ENCODE data around the gene EEF2K.

Gene EEF2K

GRCh38 chr16:22326771-22327445 is 120.8 kb downstream of the EEF2K start:
- TF ChIP-seq, protein P1, sequence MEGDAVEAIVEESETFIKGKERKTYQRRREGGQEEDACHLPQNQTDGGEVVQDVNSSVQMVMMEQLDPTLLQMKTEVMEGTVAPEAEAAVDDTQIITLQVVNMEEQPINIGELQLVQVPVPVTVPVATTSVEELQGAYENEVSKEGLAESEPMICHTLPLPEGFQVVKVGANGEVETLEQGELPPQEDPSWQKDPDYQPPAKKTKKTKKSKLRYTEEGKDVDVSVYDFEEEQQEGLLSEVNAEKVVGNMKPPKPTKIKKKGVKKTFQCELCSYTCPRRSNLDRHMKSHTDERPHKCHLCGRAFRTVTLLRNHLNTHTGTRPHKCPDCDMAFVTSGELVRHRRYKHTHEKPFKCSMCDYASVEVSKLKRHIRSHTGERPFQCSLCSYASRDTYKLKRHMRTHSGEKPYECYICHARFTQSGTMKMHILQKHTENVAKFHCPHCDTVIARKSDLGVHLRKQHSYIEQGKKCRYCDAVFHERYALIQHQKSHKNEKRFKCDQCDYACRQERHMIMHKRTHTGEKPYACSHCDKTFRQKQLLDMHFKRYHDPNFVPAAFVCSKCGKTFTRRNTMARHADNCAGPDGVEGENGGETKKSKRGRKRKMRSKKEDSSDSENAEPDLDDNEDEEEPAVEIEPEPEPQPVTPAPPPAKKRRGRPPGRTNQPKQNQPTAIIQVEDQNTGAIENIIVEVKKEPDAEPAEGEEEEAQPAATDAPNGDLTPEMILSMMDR (IDR thresholded peaks at IDR 0.05; ENCODE audit: insufficient read depth, missing control alignments), result no peak
- DNase-seq (ENCODE audit: insufficient read length, low spot score) (no peak), FAIRE-seq (no peak)

- DNase-seq (ENCODE audit: insufficient read length, low spot score), result no peak
- no peak for FAIRE-seq
- TF ChIP-seq, protein P1 (IDR thresholded peaks at IDR 0.05; ENCODE audit: insufficient read depth, missing control alignments), result no peak
Observed at GRCh38 chr16:22327446-22327775, 121.3 kb downstream of the EEF2K start.

- FAIRE-seq, result no peak
- no peak for DNase-seq (ENCODE audit: insufficient read length, low spot score)
- TF ChIP-seq, protein P1 (IDR thresholded peaks at IDR 0.05; ENCODE audit: insufficient read depth, missing control alignments), result no peak
Observed at GRCh38 chr16:22328081-22328725, 122.1 kb downstream of the EEF2K start.

GRCh38 chr16:22329199-22329695 is 123.2 kb downstream of the EEF2K start:
- no peak for DNase-seq (ENCODE audit: insufficient read length, low spot score)
- TF ChIP-seq, protein P1 (IDR thresholded peaks at IDR 0.05; ENCODE audit: insufficient read depth, missing control alignments), result no peak
- no peak for FAIRE-seq

DNA sequence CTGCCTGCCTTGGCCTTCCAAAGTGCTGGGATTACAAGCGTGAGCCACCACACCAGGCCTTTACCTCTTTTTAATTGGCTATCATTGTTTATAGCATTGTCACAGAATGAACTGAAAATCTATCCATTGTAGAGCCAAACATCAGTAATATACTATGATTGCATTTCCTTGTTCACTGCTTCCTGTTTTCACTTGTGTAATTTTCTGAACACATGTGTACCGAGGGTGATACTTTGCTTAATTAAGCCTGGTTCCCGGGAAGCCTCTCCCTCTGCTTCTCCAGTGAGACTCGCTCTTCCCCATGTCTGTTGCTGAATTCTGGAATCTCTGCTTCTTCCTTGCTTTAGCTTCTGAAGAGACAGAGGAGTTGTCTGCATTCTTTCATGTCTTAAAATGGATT is 124.2 kb downstream of the EEF2K start:
- no peak for FAIRE-seq
- TF ChIP-seq, protein P1 (IDR thresholded peaks at IDR 0.05; ENCODE audit: insufficient read depth, missing control alignments), result no peak

GRCh38 chr16:22333457-22333994 is 127.4 kb downstream of the EEF2K start:
- TF ChIP-seq, protein P1 (IDR thresholded peaks at IDR 0.05; ENCODE audit: insufficient read depth, missing control alignments), result no peak
- FAIRE-seq, result no peak
- DNase-seq (ENCODE audit: insufficient read length, low spot score), result no peak

More for the DNA sequence above, 124.2 kb downstream of the EEF2K start:
- no peak for DNase-seq (ENCODE audit: insufficient read length, low spot score)

Data from D721Med (cell line).